ENCODE data around the gene CEMIP2. TPM values are rescaled to one million over a fixed set of nuclear protein-coding genes. Genes with fewer than 3 reads are reported as not detected.
A peak's percentile ranks its signal among the peaks of the same experiment; 100 is the strongest.

Gene CEMIP2
- total and polyA plus RNA-seq, 2 of the 13 experiments (the other 11 are each of a cell fraction or from before 2014, with no cell fraction given) = 94.3 to 128 TPM

DNA sequence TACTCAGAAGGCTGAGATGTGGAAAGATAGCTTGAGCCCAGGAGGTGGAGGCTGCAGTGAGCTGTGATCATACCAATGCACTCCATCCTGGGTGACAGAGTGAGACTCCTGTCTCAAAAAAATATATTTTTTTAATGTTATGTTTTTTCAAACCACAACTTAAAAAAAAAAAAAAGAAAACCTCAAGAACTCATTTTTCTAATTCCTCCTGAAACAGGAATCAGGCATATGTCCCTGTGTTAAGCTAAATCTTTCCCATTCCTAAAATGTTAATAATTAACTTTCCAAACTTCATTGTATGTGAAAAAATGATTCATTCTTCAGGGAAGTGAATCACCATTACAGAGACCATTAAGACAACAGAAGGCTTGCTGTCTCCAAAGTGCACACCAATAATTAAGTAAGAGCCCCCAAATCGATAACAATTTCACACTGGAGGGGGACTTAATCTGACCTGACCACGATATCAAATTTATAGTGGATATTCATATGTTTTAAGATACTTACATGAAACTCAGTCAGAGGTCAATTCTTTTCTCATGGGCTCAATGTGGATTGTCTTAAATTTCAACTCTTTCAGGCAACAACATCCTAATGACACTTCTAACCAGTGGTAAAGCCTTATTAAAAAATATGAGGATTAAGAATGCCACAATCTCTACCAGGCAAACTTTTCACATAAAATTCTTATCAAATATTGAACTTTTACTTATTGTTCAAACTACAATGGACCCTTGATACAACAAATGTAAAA lies 5.2 kb downstream of the CEMIP2 start (continued):
- TF ChIP-seq EP300 (IDR thresholded peaks at IDR 0.05; ENCODE audit: low read depth in 2 of 2, low read length in 2 of 2) = peak in 1 of 2 experiments; percentile 52; a peak in 1 of 4 replicates
- TF ChIP-seq EP300 (CRISPR knock-in tag; IDR thresholded peaks at IDR 0.05; ENCODE audit: borderline replicate concordance) = no peak
- no peak for TF ChIP-seq TCF7L2 (IDR thresholded peaks at IDR 0.05; ENCODE audit: low read depth, low read length)
- TF ChIP-seq HIVEP1 (CRISPR knock-in tag; IDR thresholded peaks at IDR 0.05) = no peak
- TF ChIP-seq KLF9 (CRISPR knock-in tag; IDR thresholded peaks at IDR 0.05; ENCODE audit: low read depth) = no peak
- TF ChIP-seq NFE2L2 (IDR thresholded peaks at IDR 0.05; ENCODE audit: low read length) = no peak
- TF ChIP-seq ZNF136 (CRISPR knock-in tag; IDR thresholded peaks at IDR 0.05; ENCODE audit: low read depth) = no peak
- TF ChIP-seq, protein P1, sequence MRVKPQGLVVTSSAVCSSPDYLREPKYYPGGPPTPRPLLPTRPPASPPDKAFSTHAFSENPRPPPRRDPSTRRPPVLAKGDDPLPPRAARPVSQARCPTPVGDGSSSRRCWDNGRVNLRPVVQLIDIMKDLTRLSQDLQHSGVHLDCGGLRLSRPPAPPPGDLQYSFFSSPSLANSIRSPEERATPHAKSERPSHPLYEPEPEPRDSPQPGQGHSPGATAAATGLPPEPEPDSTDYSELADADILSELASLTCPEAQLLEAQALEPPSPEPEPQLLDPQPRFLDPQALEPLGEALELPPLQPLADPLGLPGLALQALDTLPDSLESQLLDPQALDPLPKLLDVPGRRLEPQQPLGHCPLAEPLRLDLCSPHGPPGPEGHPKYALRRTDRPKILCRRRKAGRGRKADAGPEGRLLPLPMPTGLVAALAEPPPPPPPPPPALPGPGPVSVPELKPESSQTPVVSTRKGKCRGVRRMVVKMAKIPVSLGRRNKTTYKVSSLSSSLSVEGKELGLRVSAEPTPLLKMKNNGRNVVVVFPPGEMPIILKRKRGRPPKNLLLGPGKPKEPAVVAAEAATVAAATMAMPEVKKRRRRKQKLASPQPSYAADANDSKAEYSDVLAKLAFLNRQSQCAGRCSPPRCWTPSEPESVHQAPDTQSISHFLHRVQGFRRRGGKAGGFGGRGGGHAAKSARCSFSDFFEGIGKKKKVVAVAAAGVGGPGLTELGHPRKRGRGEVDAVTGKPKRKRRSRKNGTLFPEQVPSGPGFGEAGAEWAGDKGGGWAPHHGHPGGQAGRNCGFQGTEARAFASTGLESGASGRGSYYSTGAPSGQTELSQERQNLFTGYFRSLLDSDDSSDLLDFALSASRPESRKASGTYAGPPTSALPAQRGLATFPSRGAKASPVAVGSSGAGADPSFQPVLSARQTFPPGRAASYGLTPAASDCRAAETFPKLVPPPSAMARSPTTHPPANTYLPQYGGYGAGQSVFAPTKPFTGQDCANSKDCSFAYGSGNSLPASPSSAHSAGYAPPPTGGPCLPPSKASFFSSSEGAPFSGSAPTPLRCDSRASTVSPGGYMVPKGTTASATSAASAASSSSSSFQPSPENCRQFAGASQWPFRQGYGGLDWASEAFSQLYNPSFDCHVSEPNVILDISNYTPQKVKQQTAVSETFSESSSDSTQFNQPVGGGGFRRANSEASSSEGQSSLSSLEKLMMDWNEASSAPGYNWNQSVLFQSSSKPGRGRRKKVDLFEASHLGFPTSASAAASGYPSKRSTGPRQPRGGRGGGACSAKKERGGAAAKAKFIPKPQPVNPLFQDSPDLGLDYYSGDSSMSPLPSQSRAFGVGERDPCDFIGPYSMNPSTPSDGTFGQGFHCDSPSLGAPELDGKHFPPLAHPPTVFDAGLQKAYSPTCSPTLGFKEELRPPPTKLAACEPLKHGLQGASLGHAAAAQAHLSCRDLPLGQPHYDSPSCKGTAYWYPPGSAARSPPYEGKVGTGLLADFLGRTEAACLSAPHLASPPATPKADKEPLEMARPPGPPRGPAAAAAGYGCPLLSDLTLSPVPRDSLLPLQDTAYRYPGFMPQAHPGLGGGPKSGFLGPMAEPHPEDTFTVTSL (CRISPR knock-in tag; IDR thresholded peaks at IDR 0.05; ENCODE audit: borderline replicate concordance) = peak; percentile 55; the same call in 1 of the 2 replicates
- peak; percentile 52 for TF ChIP-seq RBFOX2 (IDR thresholded peaks at IDR 0.05; ENCODE audit: low read depth, low read length)
- 0 out of 2 replicates have a peak, but pooled peaks have one; percentile 23 for TF ChIP-seq HDAC1 (CRISPR knock-in tag; IDR thresholded peaks at IDR 0.05)
- TF ChIP-seq SAP130 (CRISPR knock-in tag; IDR thresholded peaks at IDR 0.05; ENCODE audit: low read depth) = peak; percentile 69
- TF ChIP-seq, protein P2, sequence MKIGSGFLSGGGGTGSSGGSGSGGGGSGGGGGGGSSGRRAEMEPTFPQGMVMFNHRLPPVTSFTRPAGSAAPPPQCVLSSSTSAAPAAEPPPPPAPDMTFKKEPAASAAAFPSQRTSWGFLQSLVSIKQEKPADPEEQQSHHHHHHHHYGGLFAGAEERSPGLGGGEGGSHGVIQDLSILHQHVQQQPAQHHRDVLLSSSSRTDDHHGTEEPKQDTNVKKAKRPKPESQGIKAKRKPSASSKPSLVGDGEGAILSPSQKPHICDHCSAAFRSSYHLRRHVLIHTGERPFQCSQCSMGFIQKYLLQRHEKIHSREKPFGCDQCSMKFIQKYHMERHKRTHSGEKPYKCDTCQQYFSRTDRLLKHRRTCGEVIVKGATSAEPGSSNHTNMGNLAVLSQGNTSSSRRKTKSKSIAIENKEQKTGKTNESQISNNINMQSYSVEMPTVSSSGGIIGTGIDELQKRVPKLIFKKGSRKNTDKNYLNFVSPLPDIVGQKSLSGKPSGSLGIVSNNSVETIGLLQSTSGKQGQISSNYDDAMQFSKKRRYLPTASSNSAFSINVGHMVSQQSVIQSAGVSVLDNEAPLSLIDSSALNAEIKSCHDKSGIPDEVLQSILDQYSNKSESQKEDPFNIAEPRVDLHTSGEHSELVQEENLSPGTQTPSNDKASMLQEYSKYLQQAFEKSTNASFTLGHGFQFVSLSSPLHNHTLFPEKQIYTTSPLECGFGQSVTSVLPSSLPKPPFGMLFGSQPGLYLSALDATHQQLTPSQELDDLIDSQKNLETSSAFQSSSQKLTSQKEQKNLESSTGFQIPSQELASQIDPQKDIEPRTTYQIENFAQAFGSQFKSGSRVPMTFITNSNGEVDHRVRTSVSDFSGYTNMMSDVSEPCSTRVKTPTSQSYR (CRISPR knock-in tag; IDR thresholded peaks at IDR 0.05; ENCODE audit: borderline replicate concordance) = no peak
- TF ChIP-seq MIER3 (CRISPR knock-in tag; IDR thresholded peaks at IDR 0.05; ENCODE audit: borderline replicate concordance) = 0 out of 2 replicates have a peak, but pooled peaks have one; percentile 5
- no peak for TF ChIP-seq ATF7-NPFF (CRISPR knock-in tag; IDR thresholded peaks at IDR 0.05; ENCODE audit: low read depth)
- no peak for TF ChIP-seq BORCS8-MEF2B (CRISPR knock-in tag; IDR thresholded peaks at IDR 0.05)
- 0 out of 2 replicates have a peak, but pooled peaks have one; percentile 37 for TF ChIP-seq MBD4 (IDR thresholded peaks at IDR 0.05; ENCODE audit: borderline replicate concordance, low read length)
- TF ChIP-seq SOX13 (IDR thresholded peaks at IDR 0.05) = no peak
- peak in 1 of 2 experiments; percentile 45; a peak in 1 of 4 replicates for TF ChIP-seq SOX13 (CRISPR knock-in tag; conservative IDR thresholded peaks at IDR 0.05 in 1 of 2, IDR thresholded peaks at IDR 0.05 in 1 of 2)
